OCI-LY1 (cell line): ENCODE measurements around the gene SPATA9.
"Not testable (repeated sequence)": the region's sequence is repeated elsewhere in the genome, so short reads cannot be mapped to it uniquely, and the experiment has no call there.

ENCODE experiments used
- H2AFZ ChIP-seq: fragments of 200-600 bp; sonication (generic), shearing (Covaris generic); 2 replicates; pipeline ENCODE4 v1.6.0; 2014; ENCODE audit warnings: antibody characterized with exemption, mild to moderate bottlenecking, low read length
- H3F3A ChIP-seq: fragments of 200-600 bp; sonication (generic), shearing (Covaris generic); 2 replicates; pipeline ENCODE4 v1.6.0; 2014; ENCODE audit warnings: mild to moderate bottlenecking, antibody characterized with exemption, low read length, moderate library complexity; ENCODE audit not compliant: insufficient read depth
- H3K27ac ChIP-seq: fragments of 200-600 bp; sonication (generic); 2 replicates; pipeline ENCODE4 v1.5.1; 2014; ENCODE audit warnings: low read length, mixed run types, mild to moderate bottlenecking, low read depth; ENCODE audit not compliant: poor library complexity, severe bottlenecking
- H3K27me3 ChIP-seq: fragments of 200-600 bp; sonication (generic); 2 replicates; pipeline ENCODE4 v1.6.0; 2014; ENCODE audit warnings: antibody characterized with exemption, mild to moderate bottlenecking, low read length, moderate library complexity; ENCODE audit not compliant: insufficient read depth
- H3K36me3 ChIP-seq: fragments of 200-600 bp; sonication (generic); 2 replicates; pipeline ENCODE4 v1.6.1; 2014; ENCODE audit warnings: mild to moderate bottlenecking, antibody characterized with exemption, low read length, moderate library complexity, mixed read lengths; ENCODE audit not compliant: insufficient read depth
- H3K4me1 ChIP-seq: fragments of 200-600 bp; sonication (generic); 2 replicates; pipeline ENCODE4 v1.5.1; 2014; ENCODE audit warnings: mild to moderate bottlenecking, low read length, moderate library complexity; ENCODE audit not compliant: insufficient read depth, severe bottlenecking
- H3K4me2 ChIP-seq: fragments of 200-600 bp; sonication (generic), shearing (Covaris generic); 2 replicates; pipeline ENCODE4 v1.6.1; 2014; ENCODE audit warnings: low read length
- H3K4me3 ChIP-seq: fragments of 200-600 bp; sonication (generic); 2 replicates; pipeline ENCODE4 v1.5.1; 2014; ENCODE audit warnings: low read length, low read depth, mild to moderate bottlenecking, mixed read lengths; ENCODE audit not compliant: poor library complexity, severe bottlenecking
- H3K79me2 ChIP-seq: fragments of 200-600 bp; shearing (Covaris generic); 2 replicates; pipeline ENCODE4 v1.6.1; 2016; ENCODE audit warnings: mixed run types, low read length, mixed read lengths; ENCODE audit not compliant: insufficient read depth
- H3K9ac ChIP-seq: fragments of 200-600 bp; sonication (generic), shearing (Covaris generic); 2 replicates; pipeline ENCODE4 v1.6.1; 2014; ENCODE audit warnings: mild to moderate bottlenecking, low read length, mixed read lengths
- H3K9me2 ChIP-seq: fragments of 200-600 bp; sonication (generic), shearing (Covaris generic); 2 replicates; pipeline ENCODE4 v1.6.1; 2014; ENCODE audit warnings: low read depth, mild to moderate bottlenecking, low read length, mixed read lengths
- H3K9me3 ChIP-seq: fragments of 200-600 bp; shearing (Covaris generic); 2 replicates; pipeline ENCODE4 v1.6.1; 2014; ENCODE audit warnings: low read length, mixed read lengths
- H4K20me1 ChIP-seq: fragments of 200-600 bp; sonication (generic), shearing (Covaris generic); 2 replicates; pipeline ENCODE4 v1.6.0; 2016; ENCODE audit warnings: mild to moderate bottlenecking, low read length; ENCODE audit not compliant: insufficient read depth
- EZH2 ChIP-seq: fragments of 200-600 bp; sonication (generic), shearing (Covaris generic); IDR thresholded peaks from 2 replicates; pipeline ENCODE4 v1.8.0; 2017; ENCODE audit warnings: borderline replicate concordance, mixed run types, mild to moderate bottlenecking, antibody characterized with exemption, low read length, moderate library complexity, mixed read lengths
- TF ChIP-seq, protein P1 (sequence below): fragments of 200-600 bp; sonication (generic), shearing (Covaris generic); IDR thresholded peaks from 2 replicates; pipeline ENCODE4 v1.5.1; 2017; ENCODE audit warnings: mild to moderate bottlenecking, antibody characterized with exemption, low read length, moderate library complexity, mixed read lengths

The SPATA9 gene

DNA sequence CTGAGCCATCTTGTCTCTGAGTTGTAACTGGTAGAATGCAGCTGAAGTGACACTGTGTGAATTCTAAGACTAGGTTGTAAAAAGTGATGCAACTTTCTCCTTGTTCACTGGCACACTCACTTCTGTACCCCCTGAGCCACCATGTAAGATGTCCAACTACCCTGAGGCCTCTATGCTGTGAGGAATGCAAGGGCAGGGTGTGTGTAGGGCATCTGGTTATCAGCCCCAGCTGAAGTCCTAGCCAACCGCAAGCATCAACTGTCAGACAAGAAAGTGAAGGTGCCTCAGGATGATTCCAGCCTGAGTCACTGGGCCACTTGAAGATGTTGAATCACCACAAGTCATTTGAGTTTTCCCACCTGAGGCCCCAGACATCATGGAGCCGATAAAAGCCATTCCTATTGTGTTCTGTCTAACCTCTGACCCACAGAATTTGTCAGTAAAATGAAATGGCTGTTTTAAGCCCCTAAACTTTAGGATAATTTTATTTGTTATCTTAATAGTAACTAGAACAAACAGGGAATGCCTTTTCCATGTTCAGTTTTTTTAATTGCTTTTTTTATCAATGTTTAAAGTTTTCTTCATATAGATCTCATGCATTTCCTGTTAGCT is 29.7 kb upstream of the SPATA9 start:
- TF ChIP-seq EZH2 = no peak
- TF ChIP-seq, protein P1, sequence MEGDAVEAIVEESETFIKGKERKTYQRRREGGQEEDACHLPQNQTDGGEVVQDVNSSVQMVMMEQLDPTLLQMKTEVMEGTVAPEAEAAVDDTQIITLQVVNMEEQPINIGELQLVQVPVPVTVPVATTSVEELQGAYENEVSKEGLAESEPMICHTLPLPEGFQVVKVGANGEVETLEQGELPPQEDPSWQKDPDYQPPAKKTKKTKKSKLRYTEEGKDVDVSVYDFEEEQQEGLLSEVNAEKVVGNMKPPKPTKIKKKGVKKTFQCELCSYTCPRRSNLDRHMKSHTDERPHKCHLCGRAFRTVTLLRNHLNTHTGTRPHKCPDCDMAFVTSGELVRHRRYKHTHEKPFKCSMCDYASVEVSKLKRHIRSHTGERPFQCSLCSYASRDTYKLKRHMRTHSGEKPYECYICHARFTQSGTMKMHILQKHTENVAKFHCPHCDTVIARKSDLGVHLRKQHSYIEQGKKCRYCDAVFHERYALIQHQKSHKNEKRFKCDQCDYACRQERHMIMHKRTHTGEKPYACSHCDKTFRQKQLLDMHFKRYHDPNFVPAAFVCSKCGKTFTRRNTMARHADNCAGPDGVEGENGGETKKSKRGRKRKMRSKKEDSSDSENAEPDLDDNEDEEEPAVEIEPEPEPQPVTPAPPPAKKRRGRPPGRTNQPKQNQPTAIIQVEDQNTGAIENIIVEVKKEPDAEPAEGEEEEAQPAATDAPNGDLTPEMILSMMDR = no peak
- no peaks in the 10 kb centered on the region for H3K4me1 ChIP-seq
- no peak overlapping the region for H3K9ac ChIP-seq
- H2AFZ ChIP-seq = no peak overlapping the region
- H3K27me3 ChIP-seq = no peaks in the 10 kb centered on the region
- H4K20me1 ChIP-seq = no peaks in the 10 kb centered on the region
- H3F3A ChIP-seq = no peaks in the 10 kb centered on the region
- H3K9me3 ChIP-seq = no peaks in the 10 kb centered on the region
- H3K4me2 ChIP-seq = no peak overlapping the region
- H3K36me3 ChIP-seq = no peaks in the 10 kb centered on the region
- H3K9me2 ChIP-seq = no peaks in the 10 kb centered on the region
- H3K4me3 ChIP-seq = no peak overlapping the region
- no peak overlapping the region for H3K27ac ChIP-seq
- H3K79me2 ChIP-seq = no peaks in the 10 kb centered on the region

DNA sequence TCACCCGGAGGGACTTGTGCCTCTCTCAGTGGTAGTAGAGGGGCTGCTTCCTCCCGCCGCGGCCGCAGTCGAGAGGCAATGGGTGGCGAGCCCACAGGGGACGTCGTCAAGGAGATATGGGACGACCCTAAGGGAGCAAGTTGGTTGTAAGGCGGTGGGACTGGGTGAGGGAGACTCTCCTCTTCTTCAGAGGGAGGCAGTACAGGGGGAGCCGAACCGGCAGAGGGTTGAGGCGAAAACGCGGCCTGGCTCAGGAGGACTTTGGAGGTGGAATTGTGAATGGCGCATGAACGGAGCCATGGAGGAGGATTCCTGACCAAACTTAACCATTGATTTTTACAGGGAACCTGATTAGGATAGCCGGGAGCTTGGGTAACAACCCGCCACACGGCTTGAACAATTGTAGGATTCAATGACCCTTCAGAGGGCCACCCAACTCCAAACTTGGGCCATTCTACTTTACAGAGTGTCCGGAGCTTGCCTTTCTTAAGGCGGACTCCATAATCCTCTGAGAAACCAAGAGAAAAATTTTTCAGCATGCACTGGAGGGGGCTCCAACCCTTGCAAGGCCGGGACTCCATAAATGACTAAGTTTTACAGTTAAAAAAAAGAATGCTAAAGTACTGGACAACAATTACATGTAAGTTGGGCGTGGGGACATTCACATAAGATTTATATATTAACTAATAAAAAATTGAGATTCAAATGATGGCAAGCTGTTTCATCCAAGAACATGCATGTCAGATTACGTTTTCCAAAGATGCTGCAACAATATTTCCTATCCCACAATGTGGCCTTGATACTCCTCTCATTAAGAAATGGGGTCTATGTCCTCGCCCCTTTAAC is 28.9 kb upstream of the SPATA9 start:
- Histone ChIP-seq H3K9me3 (no peaks in the 10 kb centered on the region), H3K9me2 (no peaks in the 10 kb centered on the region), H3K27ac (no peak overlapping the region), H3K4me1 (no peaks in the 10 kb centered on the region), H3K4me3 (no peak overlapping the region), H3K27me3 (no peaks in the 10 kb centered on the region), H3K4me2 (no peak overlapping the region), H3K9ac (no peak overlapping the region), H3F3A (no peaks in the 10 kb centered on the region), H2AFZ (no peak overlapping the region), H4K20me1 (no peaks in the 10 kb centered on the region), H3K36me3 (no peaks in the 10 kb centered on the region), H3K79me2 (no peaks in the 10 kb centered on the region)
- TF ChIP-seq, protein P1 = no peak
- TF ChIP-seq EZH2 = no peak

DNA sequence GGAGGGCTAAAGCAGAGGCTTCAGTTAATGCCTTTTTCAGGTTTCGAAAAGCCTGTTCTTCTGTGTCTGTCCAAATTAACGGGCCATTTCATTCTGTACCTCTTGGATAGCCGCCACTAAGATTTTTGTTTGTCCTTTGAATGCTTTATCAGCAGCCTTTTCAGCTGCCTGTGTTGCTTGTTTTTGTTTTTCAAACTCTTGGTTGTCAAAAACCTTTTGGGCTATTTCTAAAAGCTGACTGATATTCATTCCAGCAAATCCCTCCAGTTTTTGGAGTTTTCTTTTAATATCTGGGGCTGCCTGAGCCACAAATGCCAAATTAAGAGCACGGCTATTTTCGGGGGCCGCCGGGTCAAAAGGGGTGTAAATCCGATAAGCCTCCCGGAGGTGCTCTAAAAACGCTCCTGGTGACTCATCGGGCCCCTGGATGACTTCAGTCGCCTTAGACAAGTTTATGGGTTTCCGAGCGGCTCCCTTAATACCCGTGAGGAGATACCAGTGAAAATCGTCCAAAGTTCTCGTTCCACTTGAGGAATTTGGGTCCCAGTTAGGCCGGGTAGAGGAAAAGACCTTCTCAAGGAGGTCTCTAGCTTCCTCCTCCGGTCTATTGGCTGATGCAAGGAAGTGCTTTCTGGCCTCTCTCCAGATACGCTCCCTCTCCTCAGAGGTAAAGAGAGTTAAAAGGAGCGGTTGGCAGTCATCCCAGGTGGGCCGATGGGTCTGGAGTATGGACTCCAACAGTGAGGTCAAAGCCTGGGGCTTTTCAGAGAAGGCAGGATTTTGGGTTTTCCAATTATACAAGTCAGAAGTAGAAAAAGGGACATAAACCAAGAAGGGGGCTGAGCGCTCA is 28.1 kb upstream of the SPATA9 start:
- H3K9me3 ChIP-seq, H3K27me3 ChIP-seq, H3F3A ChIP-seq, H3K9ac ChIP-seq, H3K9me2 ChIP-seq, H4K20me1 ChIP-seq, H3K36me3 ChIP-seq, H2AFZ ChIP-seq, H3K27ac ChIP-seq, H3K4me3 ChIP-seq, H3K4me1 ChIP-seq, H3K4me2 ChIP-seq, H3K79me2 ChIP-seq: not testable (repeated sequence)
